IMR-90 (cell line): ENCODE measurements around the gene NUBP2. TPM values are rescaled to one million over a fixed set of nuclear protein-coding genes. Genes with fewer than 3 reads are reported as not detected.

Experiments used
- ATAC-seq: fragments of 200-7000 bp; cut with Tn5 transposase; 2 replicates; pipeline ENCODE4 v1.9.1; 2020; ENCODE audit warnings: low read depth, mild to moderate bottlenecking, moderate library complexity
- BruUV-seq: library from RNA; stranded (reverse); fragments of 400-500 nt; replicated peaks from 2 replicates; lab custom pipeline; 2021; lab: Mats Ljungman, UMichigan
- CTCF ChIA-PET: fragments of 300-600 bp; formaldehyde crosslinking; extraction: SDS; loops from one replicate; lab custom pipeline; 2021; ENCODE audit warnings: antibody characterized with exemption; lab: Yijun Ruan, JAX
- POLR2A ChIA-PET: fragments of 300-600 bp; sonication (Branson Sonifier 250); formaldehyde crosslinking; loops from one replicate; lab custom pipeline; 2022; ENCODE audit warnings: antibody characterized with exemption; ENCODE audit not compliant: unreplicated experiment; lab: Charles Lee
- DNase-seq: peaks from one replicate; pipeline ENCODE4 v3.0.0; 2013
- H2AFZ ChIP-seq: replicated peaks from 2 replicates; pipeline ENCODE3; 2013; ENCODE audit warnings: low read length, mild to moderate bottlenecking; ENCODE audit not compliant: poor library complexity
- H2AK5ac ChIP-seq: 2 replicates; pipeline ENCODE4 v1.6.1; 2013; ENCODE audit warnings: low read depth, low read length, inconsistent platforms
- H2AK9ac ChIP-seq: replicated peaks from 2 replicates; pipeline ENCODE3; 2013; ENCODE audit warnings: mild to moderate bottlenecking, low read depth, low read length, moderate library complexity; ENCODE audit not compliant: poor library complexity
- H2BK120ac ChIP-seq: 2 replicates; pipeline ENCODE4 v1.6.1; 2013; ENCODE audit warnings: low read depth, low read length, inconsistent platforms
- H2BK15ac ChIP-seq: 3 replicates; pipeline ENCODE4 v1.6.1; 2013; ENCODE audit warnings: low read depth, low read length, inconsistent platforms
- H2BK20ac ChIP-seq: 2 replicates; pipeline ENCODE4 v1.6.1; 2013; ENCODE audit warnings: low read depth, mild to moderate bottlenecking, inconsistent platforms, low read length, moderate library complexity
- H2BK5ac ChIP-seq: 2 replicates; pipeline ENCODE4 v1.6.1; 2013; ENCODE audit warnings: mild to moderate bottlenecking, low read depth, low read length, inconsistent platforms; ENCODE audit not compliant: poor library complexity, severe bottlenecking
- H3K14ac ChIP-seq: replicated peaks from 2 replicates; pipeline ENCODE4 v1.6.1; 2013; ENCODE audit warnings: low read depth, low read length, inconsistent platforms
- H3K18ac ChIP-seq: 2 replicates; pipeline ENCODE4 v1.6.1; 2013; ENCODE audit warnings: low read depth, low read length, control low read depth
- H3K23ac ChIP-seq: 2 replicates; pipeline ENCODE4 v1.6.1; 2013; ENCODE audit warnings: low read depth, low read length, inconsistent platforms
- H3K27ac ChIP-seq: 2 replicates; pipeline ENCODE4 v1.5.1; 2013; ENCODE audit warnings: mild to moderate bottlenecking, control low read depth, low read length; ENCODE audit not compliant: insufficient read depth
- H3K27me3 ChIP-seq: 2 replicates; pipeline ENCODE4 v1.6.1; 2013; ENCODE audit warnings: low read length; ENCODE audit not compliant: control insufficient read depth, insufficient read depth
- H3K36me3 ChIP-seq: 2 replicates; pipeline ENCODE4 v1.6.1; 2013; ENCODE audit warnings: low read length, mixed read lengths; ENCODE audit not compliant: control insufficient read depth, insufficient read depth
- H3K4ac ChIP-seq: 2 replicates; pipeline ENCODE4 v1.6.1; 2013; ENCODE audit warnings: low read depth, low read length, inconsistent platforms
- H3K4me1 ChIP-seq: 2 replicates; pipeline ENCODE4 v1.6.1; 2013; ENCODE audit warnings: low read length, mixed read lengths; ENCODE audit not compliant: control insufficient read depth, insufficient read depth
- H3K4me2 ChIP-seq: 2 replicates; pipeline ENCODE4 v1.6.1; 2013; ENCODE audit warnings: low read depth, mild to moderate bottlenecking, control low read depth, low read length, moderate library complexity
- H3K4me3 ChIP-seq: 2 replicates; pipeline ENCODE4 v1.5.1; 2013; ENCODE audit warnings: low read depth, mild to moderate bottlenecking, control low read depth, low read length, moderate library complexity; ENCODE audit not compliant: insufficient read depth
- H3K56ac ChIP-seq: 2 replicates; pipeline ENCODE4 v1.6.1; 2013; ENCODE audit warnings: low read length, inconsistent platforms; ENCODE audit not compliant: insufficient read depth; ENCODE audit errors: extremely low read depth
- H3K79me1 ChIP-seq, 2 experiments: 2 replicates each; pipeline ENCODE4 v1.6.1; 2013; ENCODE audit warnings: low read length in 2 of 2, inconsistent platforms in 1 of 2, low read depth in 1 of 2
- H3K9ac ChIP-seq: 2 replicates; pipeline ENCODE4 v1.6.1; 2013; ENCODE audit warnings: low read depth, low read length, control low read depth
- H3K9me1 ChIP-seq: 2 replicates; pipeline ENCODE4 v1.6.1; 2013; ENCODE audit warnings: low read length, inconsistent platforms; ENCODE audit not compliant: insufficient read depth
- H3K9me3 ChIP-seq: 2 replicates; pipeline ENCODE4 v1.6.1; 2013; ENCODE audit warnings: low read length; ENCODE audit not compliant: control insufficient read depth, insufficient read depth
- H4K20me1 ChIP-seq: 2 replicates; pipeline ENCODE4 v1.6.1; 2013; ENCODE audit warnings: low read length, inconsistent platforms; ENCODE audit not compliant: insufficient read depth
- H4K5ac ChIP-seq: 2 replicates; pipeline ENCODE4 v1.6.1; 2013; ENCODE audit warnings: mild to moderate bottlenecking, low read depth, low read length, control low read depth
- H4K8ac ChIP-seq, 2 experiments: 2 replicates each; pipeline ENCODE4 v1.6.1; 2013; ENCODE audit warnings: low read depth in 2 of 2, low read length in 2 of 2, control low read depth in 1 of 2, inconsistent platforms in 1 of 2
- H4K91ac ChIP-seq: 2 replicates; pipeline ENCODE4 v1.6.1; 2013; ENCODE audit warnings: low read depth, low read length, inconsistent platforms; ENCODE audit not compliant: insufficient read depth
- BHLHE40 ChIP-seq: fragments of 150-350 bp; IDR thresholded peaks from 2 replicates; pipeline ENCODE4 v1.6.1; 2016; ENCODE audit warnings: mild to moderate bottlenecking, low read depth, low read length
- CEBPB ChIP-seq: IDR thresholded peaks from 2 replicates; pipeline ENCODE4 v1.6.1; 2012; ENCODE audit warnings: low read depth, low read length, improper control_type of control experiment
- CHD1 ChIP-seq: IDR thresholded peaks from 2 replicates; pipeline ENCODE4 v1.6.1; 2012; ENCODE audit warnings: low read depth, low read length, improper control_type of control experiment
- FOS ChIP-seq: fragments of 150-350 bp; IDR thresholded peaks from 2 replicates; pipeline ENCODE4 v1.6.1; 2016; ENCODE audit warnings: low read depth, low read length
- MAFK ChIP-seq: IDR thresholded peaks from 2 replicates; pipeline ENCODE4 v1.6.1; 2012; ENCODE audit warnings: low read depth, low read length, improper control_type of control experiment
- MAZ ChIP-seq: IDR thresholded peaks from 2 replicates; pipeline ENCODE4 v1.6.1; 2012; ENCODE audit warnings: low read depth, mild to moderate bottlenecking, low read length, improper control_type of control experiment, moderate library complexity, borderline replicate concordance
- MXI1 ChIP-seq: IDR thresholded peaks from 2 replicates; pipeline ENCODE4 v1.6.1; 2012; ENCODE audit warnings: low read depth, mild to moderate bottlenecking, low read length, moderate library complexity, borderline replicate concordance
- POLR2A ChIP-seq: IDR thresholded peaks from 2 replicates; pipeline ENCODE4 v1.6.1; 2012; ENCODE audit warnings: mild to moderate bottlenecking, low read depth, low read length
- RAD21 ChIP-seq: IDR thresholded peaks from 2 replicates; pipeline ENCODE4 v1.6.1; 2012; ENCODE audit warnings: low read length, improper control_type of control experiment
- RFX5 ChIP-seq: IDR thresholded peaks from 2 replicates; pipeline ENCODE4 v1.8.0; 2012; ENCODE audit warnings: low read depth, mild to moderate bottlenecking, low read length, moderate library complexity
- WGBS, 2 experiments: methylation state at CpG; one replicate each; pipeline versions ENCODE4 v1.1.5 to v1.1.7; 2013; ENCODE audit warnings: missing lambda C conversion rate in 2 of 2; ENCODE audit not compliant: insufficient read length in 1 of 2; ENCODE audit errors: extremely low coverage in 2 of 2; 5-methylcytosine and 5-hydroxymethylcytosine counted together
- dilution Hi-C: fragments of 300-500 bp; cut with HindIII; formaldehyde crosslinking; loops from one replicate; pipeline ENCODE4 v1.14.3; 2018; ENCODE audit warnings: low sequenced_read_pairs; ENCODE audit not compliant: unreplicated experiment
- in situ Hi-C: fragments of 300-500 bp; cut with MboI; formaldehyde crosslinking; loops from 3 replicates; pipeline ENCODE4 v1.14.3; 2019; ENCODE audit warnings: low sequenced_read_pairs, inconsistent platforms, mixed read lengths
- intact Hi-C: fragments of 100-400 bp; cut with micrococcal nuclease; formaldehyde crosslinking; loops from 2 replicates; pipeline ENCODE4 v1.10.0; 2022
- polyA plus RNA-seq, 3 experiments: library from polyadenylated mRNA; depleted of rRNA; stranded (reverse); fragments of >200 nt; gene quantifications; 2 replicates each; pipeline ENCODE4 v1.2.3, GENCODE V29; 2012; ENCODE audit warnings: low replicate concordance in 1 of 3
- total RNA-seq: library from RNA; depleted of rRNA; stranded (reverse); fragments of >200 nt; gene quantifications from 2 replicates; pipeline ENCODE4 v1.2.3, GENCODE V29; 2012
- TF ChIP-seq, protein P1 (sequence below): conservative IDR thresholded peaks from 2 replicates; pipeline ENCODE4 v1.5.1; 2012; ENCODE audit warnings: mild to moderate bottlenecking, low read depth, low read length, improper control_type of control experiment

Gene NUBP2
- total and polyA plus RNA-seq, 2 of the 4 experiments (the other 2 are of a cell fraction): 62.6 to 131 TPM

DNA sequence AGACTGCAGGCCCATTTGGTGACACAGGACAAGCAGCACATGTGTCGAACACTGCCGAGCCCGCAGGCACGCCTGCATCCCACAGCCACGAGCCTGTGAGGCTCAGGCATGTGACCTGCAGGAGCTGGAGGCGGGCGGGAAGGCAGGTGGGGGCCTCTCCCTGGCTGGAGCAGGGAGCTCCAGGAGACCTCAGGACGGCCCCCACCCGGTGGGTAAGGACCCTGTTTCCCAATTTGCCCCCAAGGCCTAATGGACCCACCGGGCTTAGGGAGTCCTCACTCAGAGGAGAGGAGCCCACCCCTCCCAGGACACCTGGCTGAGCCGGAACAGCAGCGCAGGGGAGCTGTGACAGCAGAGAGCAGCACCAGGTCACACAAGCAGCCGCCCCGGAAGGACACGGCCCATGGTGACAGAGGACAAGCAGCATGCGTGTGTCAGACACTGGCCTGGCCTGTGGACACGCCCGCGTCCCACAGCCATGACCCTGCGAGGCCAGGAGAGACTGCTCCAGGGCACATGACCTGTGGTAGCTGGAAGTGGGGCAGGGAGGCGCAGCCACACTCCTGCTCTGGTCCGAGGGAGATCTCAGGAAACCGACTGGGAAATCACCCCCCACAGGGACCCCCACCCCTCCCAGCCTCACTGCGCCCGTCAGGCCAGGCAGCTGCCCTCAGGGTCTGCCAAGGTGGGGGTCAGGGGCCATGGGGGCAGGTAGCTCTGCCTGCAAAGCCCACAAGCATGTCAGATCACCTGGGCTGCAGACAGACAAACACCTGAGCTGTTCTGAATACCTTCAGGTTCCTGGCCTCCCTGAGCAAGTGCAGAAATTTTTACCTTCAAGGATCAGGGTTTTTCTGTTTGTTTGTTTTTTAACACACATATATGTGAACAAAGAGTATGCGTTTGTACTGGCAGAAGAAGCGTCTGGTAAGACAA, 2.8 kb upstream of the NUBP2 start:
- no TSS peak for BruUV-seq
- in situ Hi-C loops: no loop called here
- dilution Hi-C loops: no loop called here
- ChIA-PET CTCF (no interaction called here), POLR2A (no interaction called here)
- H3K27me3 ChIP-seq: no peaks in the 10 kb centered on the region
- H3K4ac ChIP-seq: no peak overlapping the region
- no peak overlapping the region for H3K18ac ChIP-seq
- peaks cover 7% of the 10 kb centered on the region; the same call in 1 of the 2 replicates for H3K9me1 ChIP-seq
- H4K8ac ChIP-seq: no peak overlapping the region
- no peak overlapping the region for H2AK5ac ChIP-seq
- TF ChIP-seq, protein P1, sequence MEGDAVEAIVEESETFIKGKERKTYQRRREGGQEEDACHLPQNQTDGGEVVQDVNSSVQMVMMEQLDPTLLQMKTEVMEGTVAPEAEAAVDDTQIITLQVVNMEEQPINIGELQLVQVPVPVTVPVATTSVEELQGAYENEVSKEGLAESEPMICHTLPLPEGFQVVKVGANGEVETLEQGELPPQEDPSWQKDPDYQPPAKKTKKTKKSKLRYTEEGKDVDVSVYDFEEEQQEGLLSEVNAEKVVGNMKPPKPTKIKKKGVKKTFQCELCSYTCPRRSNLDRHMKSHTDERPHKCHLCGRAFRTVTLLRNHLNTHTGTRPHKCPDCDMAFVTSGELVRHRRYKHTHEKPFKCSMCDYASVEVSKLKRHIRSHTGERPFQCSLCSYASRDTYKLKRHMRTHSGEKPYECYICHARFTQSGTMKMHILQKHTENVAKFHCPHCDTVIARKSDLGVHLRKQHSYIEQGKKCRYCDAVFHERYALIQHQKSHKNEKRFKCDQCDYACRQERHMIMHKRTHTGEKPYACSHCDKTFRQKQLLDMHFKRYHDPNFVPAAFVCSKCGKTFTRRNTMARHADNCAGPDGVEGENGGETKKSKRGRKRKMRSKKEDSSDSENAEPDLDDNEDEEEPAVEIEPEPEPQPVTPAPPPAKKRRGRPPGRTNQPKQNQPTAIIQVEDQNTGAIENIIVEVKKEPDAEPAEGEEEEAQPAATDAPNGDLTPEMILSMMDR: no peak
- TF ChIP-seq CHD1 (no peak), FOS (no peak), MAZ (no peak), RAD21 (no peak), MXI1 (no peak), CEBPB (no peak), RFX5 (no peak), POLR2A (no peak), BHLHE40 (no peak), MAFK (no peak)
- no peak overlapping the region for H2BK15ac ChIP-seq
- no peak overlapping the region for H2BK5ac ChIP-seq
- H2AK9ac ChIP-seq: peak overlapping the region; percentile 42
- no peaks in the 10 kb centered on the region for H3K9me3 ChIP-seq
- peaks cover 32% of the 10 kb centered on the region for H3K36me3 ChIP-seq
- H3K4me3 ChIP-seq: no peak overlapping the region
- H2BK20ac ChIP-seq: no peak overlapping the region
- H2AFZ ChIP-seq: no peak overlapping the region
- no peak for DNase-seq
- no peak overlapping the region for H3K23ac ChIP-seq
- H3K79me1 ChIP-seq: peaks cover 12 to 56% of the 10 kb centered on the region in 2 experiments
- H4K5ac ChIP-seq: no peak overlapping the region
- no peak overlapping the region for H3K9ac ChIP-seq
- H3K14ac ChIP-seq: no peak overlapping the region
- no peak overlapping the region for H2BK120ac ChIP-seq
- ATAC-seq: no peak
- WGBS, 2 experiments: 90% methylated on average over 9 of the region's 27 CpGs; no CpG with 5 or more reads in 1 of the 2 experiments
- no peak overlapping the region for H3K56ac ChIP-seq
- peaks cover 3% of the 10 kb centered on the region; the same call in 1 of the 2 replicates for H3K4me1 ChIP-seq
- intact Hi-C loops: loop anchor here (5.0 kb wide), 1 partner anchor 47 kb away; the partner anchor contains the start of genes FAHD1 and HAGH
- H3K4me2 ChIP-seq: no peak overlapping the region
- H4K20me1 ChIP-seq: peaks cover 22% of the 10 kb centered on the region
- no peak overlapping the region for H3K27ac ChIP-seq
- H4K91ac ChIP-seq: no peak overlapping the region
